Adrenal gland (tissue), 12 donors: ENCODE measurements around the gene CHID1. TPM values are rescaled to one million over a fixed set of nuclear protein-coding genes. Genes with fewer than 3 reads are reported as not detected.

Source experiments
- DNase-seq, 7 donors: peaks; one replicate each; pipeline ENCODE4 v3.0.0-alpha.2; 2019 to 2020
- H3K27ac ChIP-seq, 5 donors: fragments of 200-600 bp; sonication (generic) in 4 of 5; 1 replicate in 3 of 5; 2 replicates in 2 of 5; pipeline versions ENCODE4 v1.5.1 to v1.8.0; 2016 to 2020; ENCODE audit warnings: mild to moderate bottlenecking in 1 of 5
- H3K27me3 ChIP-seq: fragments of 200-600 bp; 2 replicates; pipeline ENCODE4 v1.8.0; 2021
- H3K36me3 ChIP-seq, 2 donors: fragments of 200-600 bp; replicated peaks in 1 of 2; 1 replicate in 1 of 2; 2 replicates in 1 of 2; pipeline versions ENCODE4 v1.5.1 to v1.8.0; 2018 to 2022
- H3K4me1 ChIP-seq, 2 donors: fragments of 200-600 bp; replicated peaks in 1 of 2; 1 replicate in 1 of 2; 2 replicates in 1 of 2; pipeline versions ENCODE4 v1.5.1 to v1.8.0; 2018 to 2021
- H3K4me3 ChIP-seq, 4 donors: fragments of 200-600 bp; sonication (generic) in 3 of 4; one replicate each; pipeline ENCODE4 v1.5.1; 2016 to 2018
- H3K9me3 ChIP-seq, 3 donors: fragments of 200-600 bp; sonication (generic) in 1 of 3; replicated peaks in 1 of 3; 1 replicate in 2 of 3; 2 replicates in 1 of 3; pipeline versions ENCODE4 v1.5.1 to v1.8.0; 2016 to 2021
- CTCF ChIP-seq, 6 experiments: fragments of 450-650 bp in 4 of 6; fragments of 200-600 bp in 2 of 6; sonication (generic) in 1 of 6; IDR thresholded peaks; 1 replicate in 5 of 6; 2 replicates in 1 of 6; pipeline versions ENCODE4 v1.5.1 to v1.8.0; 2016 to 2021; ENCODE audit warnings: antibody characterized with exemption in 6 of 6, mild to moderate bottlenecking in 2 of 6, moderate library complexity in 1 of 6
- POLR2A ChIP-seq, 2 donors: fragments of 450-650 bp; IDR thresholded peaks; one replicate each; pipeline ENCODE4 v1.6.1; 2017; ENCODE audit warnings: antibody characterized with exemption in 2 of 2, mild to moderate bottlenecking in 2 of 2, moderate library complexity in 1 of 2
- WGBS, 4 donors: extraction: QIAGEN DNeasy Blood & Tissue Kit in 2 of 4; methylation state at CpG; one replicate each; pipeline versions ENCODE4 v1.1.5 to v1.1.7; 2013 to 2017; 5-methylcytosine and 5-hydroxymethylcytosine counted together
- intact Hi-C, 2 donors: fragments of 100-400 bp; cut with DNase I; formaldehyde crosslinking; loops; one replicate each; pipeline versions ENCODE4 v1.14.1 to v1.15.0; 2022 to 2023
- polyA plus RNA-seq, 3 donors: library from polyadenylated mRNA; stranded (reverse); fragments of 200-250 nt in 2 of 3; fragments of 350-450 nt in 1 of 3; fragmentation: Illumina TruSeq in 1 of 3; extraction: RNeasy Lipid Tissue Mini Kit (QIAGEN cat#74804) in 1 of 3; gene quantifications; one replicate each; pipeline ENCODE4 v1.2.3, GENCODE V29; 2013 to 2014
- total RNA-seq, 9 donors: library from RNA; depleted of rRNA in 4 of 9; stranded (reverse); fragments of >200 nt in 4 of 9; fragments of 120-200 nt in 1 of 9; fragmentation: NEBNext Ultra II Directional in 1 of 9; extraction: Animal tissue kit (Norgen Biotek cat#: 25700) in 1 of 9; gene quantifications; one replicate each; pipeline versions ENCODE4 v1.1.0 to v1.2.4, GENCODE V29; 2013 to 2023
- donor health status: healthy with polysubstance abuse.
- donor health status: Bipolar disorder and iron deficiency.
- donor health status: DM: yes; HTN: yes; CAD: no.
- donor health status: DM: no; HTN: no; CAD: no.
- donor health status: DM: no; HTN: no; CAD: no.
- donor health status: DM: yes; HTN: yes; CAD: no.

Gene CHID1
- total and polyA plus RNA-seq, 12 donors: 39.2 to 220 (median 96.6) TPM

DNA sequence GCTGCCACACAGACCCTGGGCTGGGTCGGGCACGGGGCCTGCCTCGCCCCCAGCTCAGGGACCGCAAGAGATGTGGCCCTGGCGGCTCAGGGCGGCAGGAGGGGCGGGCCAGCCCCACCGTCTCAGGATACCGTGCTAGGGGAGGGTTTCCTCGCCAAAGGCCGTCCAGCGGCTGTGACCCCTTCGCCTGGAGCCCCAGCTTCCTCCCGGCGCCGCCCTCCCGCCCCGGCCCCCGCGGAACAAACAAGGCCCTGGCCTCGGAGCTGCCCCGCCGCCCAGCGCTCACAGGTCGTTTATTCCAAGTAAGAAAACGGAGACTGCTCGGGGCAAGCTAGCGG, 14.5 kb upstream of the CHID1 start:
- TF ChIP-seq CTCF (IDR thresholded peaks at IDR 0.05): no peak
- no peak for TF ChIP-seq POLR2A (IDR thresholded peaks at IDR 0.05)
- Histone ChIP-seq H3K4me1 (peaks cover 4 to 33% of the 10 kb centered on the region in 2 donors), H3K27me3 (no peaks in the 10 kb centered on the region), H3K4me3 (peak overlapping the region in 1 of 4 donors; percentile 95), H3K36me3 (no peaks in the 10 kb centered on the region), H3K9me3 (no peaks in the 10 kb centered on the region), H3K27ac (peak overlapping the region in 3 of 5 donors; percentile 48 to 98 (median 88))
- 51 to 62% (median 58%) methylated on average over 13 to 28 of the region's 28 CpGs for WGBS, 4 donors
- intact Hi-C loops: no loop called here
- peak in 3 of 7 donors; percentile 24 to 53 (median 39) for DNase-seq

- intact Hi-C loops: no loop called here
- DNase-seq: peak in 1 of 7 donors; percentile 20
- 70 to 82% (median 78%) methylated on average over 8 to 18 of the region's 18 CpGs for WGBS, 4 donors
- Histone ChIP-seq H3K36me3 (no peaks in the 10 kb centered on the region), H3K4me3 (no peak overlapping the region), H3K4me1 (peaks cover 4 to 30% of the 10 kb centered on the region in 2 donors), H3K9me3 (no peaks in the 10 kb centered on the region), H3K27ac (peak overlapping the region in 3 of 5 donors; percentile 48 to 98 (median 88)), H3K27me3 (no peaks in the 10 kb centered on the region)
- TF ChIP-seq POLR2A (IDR thresholded peaks at IDR 0.05): no peak
- TF ChIP-seq CTCF (IDR thresholded peaks at IDR 0.05): no peak
Measured at GRCh38 chr11:924406-925157, 14.0 kb upstream of the CHID1 start.

GRCh38 chr11:923691-924405, 13.2 kb upstream of the CHID1 start:
- 86 to 89% (median 88%) methylated on average over 13 to 19 of the region's 19 CpGs for WGBS, 4 donors
- Histone ChIP-seq H3K27ac (peak overlapping the region in 1 of 5 donors; percentile 98), H3K27me3 (no peaks in the 10 kb centered on the region), H3K4me3 (no peak overlapping the region), H3K36me3 (no peaks in the 10 kb centered on the region), H3K9me3 (no peaks in the 10 kb centered on the region), H3K4me1 (peaks cover 4 to 26% of the 10 kb centered on the region in 2 donors)
- intact Hi-C loops: no loop called here
- no peak for TF ChIP-seq CTCF (IDR thresholded peaks at IDR 0.05)
- no peak for TF ChIP-seq POLR2A (IDR thresholded peaks at IDR 0.05)
- DNase-seq: no peak

- Histone ChIP-seq H3K36me3 (no peaks in the 10 kb centered on the region), H3K9me3 (no peaks in the 10 kb centered on the region), H3K4me3 (no peak overlapping the region), H3K4me1 (peaks cover 4 to 13% of the 10 kb centered on the region in 2 donors), H3K27me3 (no peaks in the 10 kb centered on the region), H3K27ac (no peak overlapping the region)
- TF ChIP-seq POLR2A (IDR thresholded peaks at IDR 0.05) (no peak), CTCF (IDR thresholded peaks at IDR 0.05) (no peak)
- 84 to 92% (median 87%) methylated on average over 2 to 15 of the region's 15 CpGs for WGBS, 4 donors
- intact Hi-C loops: no loop called here
- DNase-seq: no peak
Measured at GRCh38 chr11:921921-922678, 11.5 kb upstream of the CHID1 start.
